Ammon's horn (tissue), 1 donor: ENCODE measurements around the gene DIO3.
"Not testable (repeated sequence)": the region's sequence is repeated elsewhere in the genome, so short reads cannot be mapped to it uniquely, and the experiment has no call there.

Experiments
- DNase-seq: peaks from one replicate; pipeline ENCODE4 v3.0.0-alpha.2; 2016; ENCODE audit warnings: low spot score

The DIO3 gene

GRCh38 chr14:101559250-101559623 lies 2.1 kb upstream of the DIO3 start:
- DNase-seq = no peak

- DNase-seq = no peak
These were observed 1.4 kb upstream of the DIO3 start for GRCh38 chr14:101559624-101560533.

- no peak for DNase-seq
These were observed 671 bp upstream of the DIO3 start for GRCh38 chr14:101560534-101561113.

- DNase-seq = no peak
These were observed 699 bp downstream of the DIO3 start for GRCh38 chr14:101561897-101562490.

- DNase-seq = no peak
These were observed 1.5 kb downstream of the DIO3 start for GRCh38 chr14:101562659-101563351.

- DNase-seq = no peak
These were observed 2.0 kb downstream of the DIO3 start for GRCh38 chr14:101563352-101563653.

GRCh38 chr14:101563654-101564443 lies 2.6 kb downstream of the DIO3 start:
- no peak for DNase-seq

- no peak for DNase-seq
These were observed 3.1 kb downstream of the DIO3 start for GRCh38 chr14:101564444-101564776.

GRCh38 chr14:101564819-101565698 lies 3.8 kb downstream of the DIO3 start:
- no peak for DNase-seq

- no peak for DNase-seq
These were observed 6.0 kb downstream of the DIO3 start for GRCh38 chr14:101567252-101567651.

- no peak for DNase-seq
These were observed 9.7 kb downstream of the DIO3 start for GRCh38 chr14:101571004-101571403.

GRCh38 chr14:101572526-101572925 lies 11.2 kb downstream of the DIO3 start:
- not testable (repeated sequence) for DNase-seq

- no peak for DNase-seq
These were observed 12.0 kb downstream of the DIO3 start for GRCh38 chr14:101573289-101573688.

GRCh38 chr14:101575581-101575980 lies 14.3 kb downstream of the DIO3 start:
- no peak for DNase-seq

- DNase-seq = no peak
These were observed 16.1 kb downstream of the DIO3 start for GRCh38 chr14:101577221-101577909.

- DNase-seq = no peak
These were observed 17.2 kb downstream of the DIO3 start for GRCh38 chr14:101578489-101578888.

GRCh38 chr14:101579372-101580080 lies 18.2 kb downstream of the DIO3 start:
- DNase-seq = no peak

- DNase-seq = no peak
These were observed 20.5 kb downstream of the DIO3 start for GRCh38 chr14:101581806-101582205.

GRCh38 chr14:101582294-101582693 lies 21.0 kb downstream of the DIO3 start:
- no peak for DNase-seq
